ENCODE measurements around the gene EHD1.
A peak's percentile ranks its signal among the peaks of the same experiment; 100 is the strongest.
"Not testable (repeated sequence)": the region's sequence is repeated elsewhere in the genome, so short reads cannot be mapped to it uniquely, and the experiment has no call there.

The EHD1 gene

GRCh38 chr11:64856382-64857227, 21.8 kb downstream of the EHD1 start:
- no peak for DNase-seq (ENCODE audit: low spot score)

GRCh38 chr11:64855596-64856304, 22.7 kb downstream of the EHD1 start:
- no peak for DNase-seq (ENCODE audit: low spot score)

GRCh38 chr11:64854534-64855502, 23.6 kb downstream of the EHD1 start:
- DNase-seq (ENCODE audit: low spot score) = no peak

DNA sequence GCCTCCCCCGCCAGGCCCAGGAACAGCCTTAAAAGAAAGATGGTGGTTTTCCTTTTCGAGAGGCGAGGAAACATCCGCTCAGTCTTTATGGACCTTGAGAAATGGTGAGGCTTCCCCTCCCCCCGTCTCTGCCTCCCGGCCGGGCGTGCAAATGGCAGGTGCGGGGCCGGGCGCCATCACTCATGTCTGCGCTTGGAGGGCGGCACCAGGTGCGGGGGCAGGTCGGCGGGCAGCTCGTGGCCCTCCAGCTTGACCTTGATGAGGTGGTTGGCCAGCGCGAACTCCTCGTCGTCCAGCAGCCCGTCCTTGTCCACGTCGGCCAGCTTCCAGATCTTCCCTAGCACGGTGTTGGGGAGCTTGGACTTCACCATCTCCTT, 24.3 kb downstream of the EHD1 start:
- no peak for DNase-seq (ENCODE audit: low spot score)

DNA sequence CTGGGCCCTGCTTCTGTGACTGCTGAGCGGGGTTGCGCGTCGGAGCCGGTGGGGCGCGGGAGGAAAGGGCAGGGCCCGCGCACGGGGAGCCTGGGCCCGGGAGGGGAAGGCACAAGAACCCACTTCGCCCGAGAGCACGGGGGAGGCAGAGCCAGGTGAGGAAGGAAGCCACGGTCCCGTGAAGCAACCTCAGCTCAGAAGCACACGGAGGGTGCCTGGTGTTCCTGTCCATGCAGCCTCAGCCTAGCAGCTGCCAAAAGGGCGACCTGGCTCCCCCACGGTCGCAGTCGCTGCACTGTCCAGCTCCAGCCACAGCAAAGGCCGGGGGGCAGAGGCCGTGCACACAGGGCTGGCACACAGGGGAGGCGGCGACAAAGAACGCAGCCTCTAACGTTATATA, 24.7 kb downstream of the EHD1 start:
- peak; percentile 59 for DNase-seq (ENCODE audit: low spot score)

GRCh38 chr11:64852804-64853509, 25.5 kb downstream of the EHD1 start:
- no peak for DNase-seq (ENCODE audit: low spot score)

DNA sequence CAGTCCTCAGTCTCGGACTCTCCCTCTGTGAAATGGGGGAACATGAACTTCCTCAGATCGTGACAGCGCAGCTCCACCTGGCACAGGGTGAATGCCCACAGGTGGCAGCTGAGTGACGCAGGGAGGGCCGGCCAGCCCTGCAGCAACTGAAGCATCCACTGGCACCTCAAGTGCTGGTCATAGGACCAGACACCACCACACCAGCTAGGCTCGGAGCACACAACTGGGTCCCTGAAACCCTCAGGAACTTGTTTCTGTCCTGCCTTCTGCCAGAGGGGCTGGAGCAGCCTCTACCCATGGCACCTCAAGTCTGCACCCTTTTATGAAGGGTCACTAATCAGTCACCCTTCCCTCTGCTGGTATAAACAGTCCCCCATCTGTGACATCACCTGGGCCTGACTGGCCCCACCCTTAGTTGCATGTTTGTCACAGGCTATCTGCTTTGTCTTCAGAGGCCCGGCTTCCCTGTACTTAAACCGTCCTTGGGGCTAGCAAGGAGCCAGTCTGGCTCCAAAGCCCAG, 26.5 kb downstream of the EHD1 start:
- no peak for DNase-seq (ENCODE audit: low spot score)

- peak; percentile 56 for DNase-seq (ENCODE audit: low spot score)
Measured at GRCh38 chr11:64850979-64851567, 27.3 kb downstream of the EHD1 start.

GRCh38 chr11:64849598-64850356, 28.6 kb downstream of the EHD1 start:
- DNase-seq (ENCODE audit: low spot score) = no peak

DNA sequence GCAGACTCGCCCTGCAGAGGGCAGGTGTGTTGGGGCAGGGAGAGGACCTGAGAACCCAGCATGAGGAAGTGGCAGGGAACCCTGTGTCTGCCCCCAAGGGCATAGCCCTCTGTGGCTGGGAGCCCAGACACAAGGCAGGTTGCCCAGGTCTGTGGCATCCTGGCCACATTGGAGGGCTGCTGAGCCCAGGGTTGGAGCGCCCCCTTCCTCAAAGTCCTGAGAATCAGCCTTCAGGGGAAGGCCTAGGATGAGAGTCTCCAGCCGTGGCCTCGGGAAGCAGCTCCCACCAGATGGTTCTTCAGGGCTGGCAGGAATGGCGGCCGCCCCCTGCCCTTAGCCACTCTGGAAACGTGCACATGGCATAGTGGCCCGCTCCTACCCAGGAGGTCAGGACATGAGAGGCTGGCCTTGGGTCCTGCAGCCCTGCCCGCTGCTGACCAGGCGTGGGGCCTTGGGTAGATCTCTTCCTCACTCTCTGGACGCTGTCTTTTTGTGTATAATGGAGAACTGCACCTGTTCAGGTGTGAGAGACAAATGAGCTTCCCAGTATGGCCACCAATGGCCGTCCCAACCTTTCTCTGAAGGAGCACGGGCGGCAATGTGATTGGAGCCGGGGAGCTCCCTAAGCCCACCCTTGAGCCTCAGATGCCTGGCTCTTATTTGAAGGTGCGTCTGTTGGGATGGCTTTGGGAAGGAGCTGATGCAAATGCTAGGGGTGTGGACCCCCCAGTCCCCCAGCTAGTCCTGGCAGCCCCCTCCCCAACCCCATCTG, 29.4 kb downstream of the EHD1 start:
- peak; percentile 55 for DNase-seq (ENCODE audit: low spot score)

GRCh38 chr11:64848214-64848825, 30.1 kb downstream of the EHD1 start:
- DNase-seq (ENCODE audit: low spot score) = no peak

DNA sequence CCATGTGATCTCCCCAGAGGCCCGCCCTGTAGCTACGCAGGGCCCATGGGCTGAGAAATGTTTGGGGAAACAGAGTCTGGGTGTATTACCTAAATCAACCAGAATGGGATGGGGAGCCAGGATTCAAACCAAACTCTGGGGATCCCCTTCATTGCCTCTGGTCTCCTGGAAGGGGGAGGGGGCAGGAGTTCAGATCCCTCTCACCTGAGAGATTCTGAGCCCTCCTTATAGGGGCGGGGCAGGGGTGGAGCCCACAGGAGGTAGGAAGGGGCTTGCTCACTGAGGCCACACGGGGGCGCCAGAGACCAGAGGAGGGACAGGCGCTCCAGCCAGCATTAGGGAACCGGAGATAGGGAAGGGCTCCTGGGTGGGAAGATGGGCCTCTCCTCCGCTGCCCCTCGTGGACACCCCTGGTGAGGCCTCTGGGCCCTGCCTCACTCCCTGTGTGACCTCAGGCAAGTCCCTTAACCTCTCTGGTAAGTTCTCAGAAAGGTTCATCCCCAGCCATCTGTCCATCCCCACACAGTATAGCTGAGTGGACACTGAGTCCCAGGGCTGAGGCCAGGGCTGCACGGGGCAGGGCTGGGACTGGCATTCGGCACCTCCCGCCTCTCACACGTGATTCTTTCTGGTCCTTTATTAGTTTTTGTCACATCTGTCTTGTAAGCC, 31.3 kb downstream of the EHD1 start:
- DNase-seq (ENCODE audit: low spot score) = peak; percentile 90

- not testable (repeated sequence) for DNase-seq (ENCODE audit: low spot score)
Measured at GRCh38 chr11:64845776-64846129, 32.7 kb downstream of the EHD1 start.

GRCh38 chr11:64845129-64845775, 33.2 kb downstream of the EHD1 start:
- DNase-seq (ENCODE audit: low spot score) = no peak

DNA sequence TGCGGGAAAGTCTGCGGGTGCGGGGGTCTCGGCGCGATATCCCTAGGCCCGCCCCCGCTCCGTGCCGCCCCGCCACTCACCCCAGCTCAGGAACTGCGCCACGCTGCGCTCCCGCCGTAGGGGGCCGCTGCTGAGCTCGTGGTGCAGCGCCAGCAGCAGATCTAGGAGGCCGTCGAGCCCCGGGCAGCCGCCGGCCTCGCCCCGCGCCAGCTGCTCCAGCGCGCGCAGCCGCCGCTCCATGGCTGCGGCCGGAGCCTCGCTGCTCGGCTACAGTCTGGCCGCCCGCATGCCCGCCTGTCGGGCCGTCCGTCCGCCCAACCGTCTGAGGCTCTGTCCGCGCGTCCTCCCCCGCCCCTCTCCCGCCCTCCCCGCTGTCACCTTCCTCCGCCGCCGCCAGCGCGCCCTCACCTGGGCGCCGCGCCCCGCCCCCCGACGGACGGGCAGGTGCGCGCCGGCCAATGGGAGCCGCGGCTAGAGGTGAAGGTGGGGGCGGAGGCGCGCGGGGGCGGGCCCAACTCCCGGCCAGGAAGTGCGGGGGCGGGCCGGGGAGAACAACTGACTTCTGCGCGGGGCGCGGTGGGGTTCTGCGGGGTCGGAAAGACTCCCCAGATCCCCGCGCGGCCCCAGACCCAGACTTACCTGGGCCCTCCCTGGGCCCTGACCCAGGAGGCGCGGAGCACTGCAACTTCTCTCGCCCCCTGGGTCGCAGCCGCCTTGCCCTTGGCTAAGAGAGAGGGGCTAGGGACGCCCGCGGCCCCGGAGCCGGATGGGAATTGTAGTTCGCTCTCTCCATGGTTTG, 33.9 kb downstream of the EHD1 start, which contains the start of gene CDC42BPG:
Gene CDC42BPG, minus strand, starts transcription at position 324 of the 799 bp plus-strand sequence. Its CDS starts 84 bp downstream, at position 240.
- peak; percentile 77 for DNase-seq (ENCODE audit: low spot score)

- no peak for DNase-seq (ENCODE audit: low spot score)
Measured at GRCh38 chr11:64843686-64844329, 34.6 kb downstream of the EHD1 start.

Measured in CD4-positive, alpha-beta T cell treated with Interleukin-6 at 100 ng/mL for 8 hours (primary cell).